GM21515 (cell line): Measurements from ENCODE around the gene SPRED3.
"Not testable (repeated sequence)": the region's sequence is repeated elsewhere in the genome, so short reads cannot be mapped to it uniquely, and the experiment has no call there.

ENCODE experiments used
- ATAC-seq: cut with Tn5 transposase; IDR thresholded peaks from one replicate; pipeline ENCODE4 v1.9.1; 2021; ENCODE audit not compliant: unreplicated experiment

SPRED3 gene, protein sequence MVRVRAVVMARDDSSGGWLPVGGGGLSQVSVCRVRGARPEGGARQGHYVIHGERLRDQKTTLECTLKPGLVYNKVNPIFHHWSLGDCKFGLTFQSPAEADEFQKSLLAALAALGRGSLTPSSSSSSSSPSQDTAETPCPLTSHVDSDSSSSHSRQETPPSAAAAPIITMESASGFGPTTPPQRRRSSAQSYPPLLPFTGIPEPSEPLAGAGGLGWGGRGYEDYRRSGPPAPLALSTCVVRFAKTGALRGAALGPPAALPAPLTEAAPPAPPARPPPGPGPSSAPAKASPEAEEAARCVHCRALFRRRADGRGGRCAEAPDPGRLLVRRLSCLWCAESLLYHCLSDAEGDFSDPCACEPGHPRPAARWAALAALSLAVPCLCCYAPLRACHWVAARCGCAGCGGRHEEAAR

DNA sequence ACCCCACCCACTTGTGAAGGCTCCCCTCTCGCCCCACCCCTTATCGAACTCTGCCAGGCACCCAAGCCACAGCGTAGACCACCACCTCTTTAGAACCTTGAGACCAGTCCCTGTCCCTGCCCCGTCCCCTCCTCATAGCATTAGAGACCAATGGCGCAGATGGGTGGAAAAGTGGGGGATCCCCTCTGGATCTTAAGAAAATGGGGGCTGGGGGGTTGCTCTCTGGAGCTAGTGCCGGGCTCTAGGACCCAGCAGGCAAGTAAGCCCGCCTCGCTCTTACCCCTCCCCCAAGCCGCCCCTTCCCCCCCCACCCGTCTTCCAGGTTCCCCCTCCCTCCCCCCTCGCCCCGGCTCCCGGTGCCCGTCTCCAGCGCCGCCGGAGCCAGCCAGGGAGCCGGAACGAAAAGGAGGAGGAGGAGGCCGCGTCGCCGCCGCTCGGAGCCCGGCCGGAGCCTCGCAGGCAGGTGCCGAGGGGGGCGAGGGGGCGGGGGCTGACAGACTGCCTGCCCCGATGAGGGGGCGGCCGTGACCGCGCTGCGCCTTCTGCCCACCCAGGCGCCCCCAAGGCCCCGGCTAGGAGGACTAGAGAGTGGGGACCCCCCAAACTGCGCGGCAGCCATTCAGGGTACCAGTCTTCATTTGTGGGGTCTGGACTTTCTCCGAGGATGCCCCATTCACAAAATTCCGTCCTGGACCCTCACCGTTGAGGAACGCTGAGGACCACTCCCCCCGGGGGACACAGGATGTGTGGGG lies at the start of gene SPRED3:
SPRED3 (plus strand) TSS at position 349 of the 752 bp plus-strand sequence. CDS start 1,606 bp downstream, outside the sequence.
- no peak for ATAC-seq

DNA sequence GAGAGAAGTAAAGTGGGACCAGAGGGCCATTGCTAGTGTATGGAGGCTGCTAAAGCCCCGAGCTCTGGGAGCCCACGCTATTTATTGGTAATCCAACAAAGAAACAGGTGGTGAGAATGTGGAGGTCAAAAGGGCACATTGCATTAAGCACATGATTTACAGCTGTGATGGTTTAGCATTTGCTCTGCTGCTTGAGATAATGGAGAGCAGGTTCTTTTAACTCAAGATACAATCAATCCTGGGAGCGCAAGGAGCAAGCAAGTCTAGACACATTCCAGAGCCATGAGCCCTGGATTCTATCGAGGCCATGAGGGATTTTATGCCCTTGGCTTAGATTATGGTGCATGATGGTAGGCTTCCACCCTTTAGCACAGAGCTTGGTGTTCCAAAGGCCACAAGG lies 49.5 kb upstream of the SPRED3 start:
- not testable (repeated sequence) for ATAC-seq

DNA sequence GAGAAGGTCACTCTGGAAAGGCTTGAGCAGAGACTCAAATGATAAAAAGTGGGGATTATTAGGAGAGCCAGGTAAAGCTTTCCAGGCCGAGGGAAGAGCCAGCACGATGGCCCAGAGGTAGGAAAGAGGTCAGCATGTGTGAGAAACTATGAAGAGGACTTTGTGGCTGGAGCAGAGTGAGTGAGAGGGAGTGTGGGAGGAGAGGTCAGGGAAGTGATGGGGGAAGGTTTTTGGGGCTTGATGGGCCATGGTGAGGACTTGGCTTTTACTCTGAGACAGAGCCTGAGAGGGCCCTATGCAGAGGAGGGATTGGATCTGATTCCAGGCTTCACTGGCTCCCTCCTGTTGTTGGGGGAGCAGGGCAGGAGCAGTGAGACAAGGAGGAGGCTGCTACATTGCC lies 47.6 kb upstream of the SPRED3 start:
- ATAC-seq, result no peak

DNA sequence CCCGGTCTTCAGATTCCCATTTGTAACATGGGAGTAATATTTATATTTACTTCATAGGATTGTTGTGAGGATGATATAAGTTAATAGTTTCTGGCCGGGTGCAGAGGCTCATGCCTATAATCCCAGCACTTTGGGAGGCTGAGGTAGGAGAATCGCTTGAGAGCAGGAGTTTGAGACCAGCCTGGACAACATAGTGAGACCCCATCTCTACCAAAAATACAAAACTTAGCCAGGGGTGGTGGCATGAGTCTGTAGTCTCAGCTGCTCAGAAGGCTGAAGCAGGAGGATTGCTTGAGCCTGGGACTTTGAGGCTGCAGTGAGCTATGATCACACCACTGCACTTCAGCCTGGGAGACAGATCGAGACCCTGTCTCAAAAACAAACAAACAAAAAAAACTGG lies 41.7 kb upstream of the SPRED3 start:
- ATAC-seq, result no peak

DNA sequence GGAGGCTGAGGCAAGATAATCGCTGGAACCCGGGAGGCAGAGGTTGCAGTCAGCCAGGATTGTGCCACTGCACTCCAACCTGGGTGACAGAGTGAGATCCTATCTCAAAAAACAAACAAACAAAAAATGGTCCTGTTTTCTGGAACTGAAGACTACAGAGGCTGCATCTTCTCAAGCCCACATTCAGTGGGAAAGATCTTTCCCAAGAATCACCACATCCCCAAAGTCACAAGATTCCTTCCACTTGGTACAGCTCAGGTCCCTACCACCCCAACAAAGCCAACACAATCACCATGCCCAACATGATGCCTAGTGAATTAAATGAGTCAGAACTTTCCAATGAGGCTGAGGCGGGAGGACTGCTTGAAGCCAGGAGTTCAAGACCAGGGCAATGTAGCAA lies 37.6 kb upstream of the SPRED3 start:
- ATAC-seq, result no peak

DNA sequence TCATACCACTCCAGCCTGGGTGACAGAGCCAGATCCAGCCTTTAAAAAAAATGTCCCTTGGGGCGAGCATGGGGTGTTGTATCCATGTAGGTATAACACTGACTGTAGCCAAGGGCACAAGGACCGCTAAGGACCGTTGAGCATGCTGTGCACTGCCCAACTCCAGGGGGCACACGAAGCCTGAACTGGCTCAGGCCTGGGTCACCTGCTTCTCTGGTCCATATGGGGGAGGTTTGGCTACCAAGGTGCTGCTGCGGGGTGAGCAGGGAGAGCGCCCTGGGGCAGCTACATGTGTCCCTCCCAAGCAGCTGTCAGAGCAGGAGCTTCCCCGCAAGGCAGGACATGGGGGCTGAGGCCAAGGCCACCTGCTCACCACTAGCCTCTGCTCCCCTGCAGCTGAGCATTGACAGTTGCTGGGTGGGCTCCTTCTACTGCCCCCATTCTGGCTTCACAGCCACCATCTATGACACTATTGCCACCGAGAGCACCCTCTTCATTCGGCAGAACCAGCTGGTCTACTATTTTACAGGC lies 36.6 kb upstream of the SPRED3 start:
- no peak for ATAC-seq

DNA sequence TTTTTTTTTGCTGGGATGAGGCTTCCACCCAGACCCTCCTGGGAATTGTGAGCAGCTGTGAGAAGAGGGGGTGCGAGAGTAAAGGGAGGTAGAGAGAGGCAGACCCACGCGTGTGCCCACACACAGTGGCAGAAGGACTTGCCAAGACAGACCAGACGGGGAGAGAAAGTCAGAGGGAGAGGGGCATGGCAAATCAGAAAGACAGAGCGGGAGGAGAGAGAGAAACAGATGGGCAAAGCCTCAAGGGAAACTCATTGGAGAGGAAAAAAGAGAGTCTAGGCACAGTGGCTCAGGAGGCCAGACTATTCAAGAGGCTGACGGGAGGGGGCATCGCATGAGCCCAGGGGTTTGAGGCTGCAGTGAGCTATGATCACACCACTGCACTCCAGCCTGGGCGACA lies 35.9 kb upstream of the SPRED3 start:
- ATAC-seq, result no peak

DNA sequence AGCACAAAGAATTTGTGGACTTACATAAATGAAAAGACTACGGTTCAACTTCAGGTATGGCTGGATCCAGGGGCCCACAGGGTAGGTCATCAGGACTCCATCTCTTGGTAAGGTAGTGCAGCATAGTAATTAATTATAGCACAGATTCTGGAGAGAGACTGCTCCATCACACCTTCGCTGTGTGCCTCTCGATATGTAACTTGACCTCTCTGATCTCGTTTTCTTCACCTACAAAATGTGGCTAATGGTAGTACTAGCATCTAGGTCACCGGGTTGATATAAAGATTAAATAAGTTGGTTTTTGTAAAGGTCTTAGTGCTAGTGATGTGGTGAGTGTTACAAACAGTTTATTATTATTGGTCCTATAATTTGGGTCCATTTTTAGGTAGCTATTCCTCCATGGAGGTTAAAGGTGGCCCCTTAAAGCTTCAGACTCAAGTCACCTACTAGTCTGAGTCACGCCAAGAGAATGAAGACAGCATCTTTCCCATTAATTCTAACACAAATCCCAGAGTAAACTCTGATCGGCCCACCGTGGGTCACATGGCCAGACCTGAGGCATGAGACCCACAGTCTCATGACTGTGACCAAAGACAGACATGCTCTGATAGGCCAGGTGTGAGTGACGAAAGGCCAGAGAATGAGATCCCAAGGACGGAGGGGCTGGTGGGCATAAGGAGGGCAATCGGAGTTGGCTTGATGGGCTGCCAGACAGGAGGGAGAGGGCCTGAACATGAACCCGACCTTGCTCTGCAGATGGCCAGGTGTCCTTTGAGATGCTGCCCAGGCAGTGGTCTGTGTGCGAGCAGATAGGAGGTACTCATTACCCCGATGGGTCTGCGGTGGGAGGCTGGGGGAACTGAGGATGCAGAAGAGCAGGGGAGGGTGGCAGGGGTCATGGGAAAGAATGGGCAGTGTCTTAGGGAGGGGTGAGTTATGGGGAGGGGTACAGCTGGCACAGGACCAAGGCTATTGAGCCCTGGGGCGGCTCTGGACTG lies 32.5 kb upstream of the SPRED3 start:
- ATAC-seq, result no peak

DNA sequence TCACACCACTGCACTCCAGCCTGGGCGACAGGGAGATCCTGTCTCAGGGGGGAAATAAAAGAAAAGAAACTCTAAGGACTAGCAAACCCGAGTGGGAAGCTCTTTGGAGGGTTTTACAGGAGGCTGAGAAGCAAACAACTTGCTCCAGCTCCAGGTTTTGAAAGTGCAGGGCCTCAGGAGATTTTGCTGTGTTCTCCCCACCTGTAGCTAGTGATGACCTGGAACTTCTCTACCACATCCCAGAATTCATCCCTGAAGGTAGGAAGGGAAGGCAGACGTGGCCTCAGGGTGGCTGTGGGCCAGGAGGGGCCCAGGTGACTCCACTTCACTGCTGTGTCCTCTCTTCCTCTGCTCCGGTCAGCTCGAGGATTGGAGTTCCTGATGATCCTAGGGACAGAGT lies 30.4 kb upstream of the SPRED3 start:
- ATAC-seq, result no peak

DNA sequence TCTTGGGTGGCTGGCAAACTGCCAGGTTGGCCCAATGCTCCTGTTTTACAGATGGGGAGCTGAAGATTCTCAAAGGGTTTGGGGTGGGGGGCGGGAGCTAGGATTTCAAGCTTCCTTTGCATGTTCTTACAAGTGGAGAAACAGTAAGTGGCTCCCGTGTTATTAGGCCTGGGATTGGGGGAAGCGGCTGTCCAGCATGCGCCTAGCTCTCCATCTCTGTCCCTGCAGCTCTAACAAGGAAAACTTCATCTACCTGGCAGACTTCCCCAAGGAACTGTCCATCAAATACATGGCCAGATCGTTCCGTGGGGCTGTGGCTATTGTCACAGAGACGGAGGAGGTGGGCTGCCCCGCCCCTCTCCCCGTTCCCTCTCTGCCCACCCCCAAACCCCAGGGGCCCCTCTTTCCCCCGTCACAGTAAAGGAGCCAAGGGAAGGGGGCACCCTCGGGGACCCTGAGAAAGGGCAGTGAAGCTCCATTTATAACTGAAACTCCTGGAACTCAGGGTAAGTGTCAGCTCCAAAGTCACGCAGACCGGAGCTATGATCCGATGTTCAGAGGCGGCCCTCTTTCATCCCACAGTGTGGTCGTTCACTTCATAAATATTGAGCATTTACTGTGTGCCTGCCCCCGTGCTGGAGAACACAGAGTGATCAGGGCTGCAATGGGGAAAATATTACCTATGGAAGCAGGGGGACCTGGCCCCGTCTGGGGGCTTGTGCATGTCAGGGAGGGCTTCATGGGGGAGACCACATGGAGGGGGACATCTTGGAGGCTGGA lies 29.1 kb upstream of the SPRED3 start:
- ATAC-seq, result no peak

DNA sequence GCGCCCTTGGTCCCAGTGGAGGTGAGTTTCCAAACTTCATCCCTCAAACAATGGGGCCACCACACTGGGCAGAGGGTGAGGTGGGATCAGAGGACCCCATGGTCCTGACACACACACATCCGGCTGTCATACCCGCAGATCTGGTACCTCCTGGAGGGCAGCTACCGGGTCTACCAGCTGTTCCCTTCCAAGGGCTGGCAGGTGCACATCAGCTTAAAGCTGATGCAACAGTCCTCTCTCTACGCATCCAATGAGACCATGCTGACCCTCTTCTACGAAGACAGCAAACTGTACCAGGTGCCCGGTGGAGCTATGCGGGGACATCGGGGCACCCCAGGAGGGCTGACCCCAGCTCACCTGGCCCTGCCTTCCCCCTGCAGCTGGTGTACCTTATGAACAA lies 28.1 kb upstream of the SPRED3 start:
- no peak for ATAC-seq

DNA sequence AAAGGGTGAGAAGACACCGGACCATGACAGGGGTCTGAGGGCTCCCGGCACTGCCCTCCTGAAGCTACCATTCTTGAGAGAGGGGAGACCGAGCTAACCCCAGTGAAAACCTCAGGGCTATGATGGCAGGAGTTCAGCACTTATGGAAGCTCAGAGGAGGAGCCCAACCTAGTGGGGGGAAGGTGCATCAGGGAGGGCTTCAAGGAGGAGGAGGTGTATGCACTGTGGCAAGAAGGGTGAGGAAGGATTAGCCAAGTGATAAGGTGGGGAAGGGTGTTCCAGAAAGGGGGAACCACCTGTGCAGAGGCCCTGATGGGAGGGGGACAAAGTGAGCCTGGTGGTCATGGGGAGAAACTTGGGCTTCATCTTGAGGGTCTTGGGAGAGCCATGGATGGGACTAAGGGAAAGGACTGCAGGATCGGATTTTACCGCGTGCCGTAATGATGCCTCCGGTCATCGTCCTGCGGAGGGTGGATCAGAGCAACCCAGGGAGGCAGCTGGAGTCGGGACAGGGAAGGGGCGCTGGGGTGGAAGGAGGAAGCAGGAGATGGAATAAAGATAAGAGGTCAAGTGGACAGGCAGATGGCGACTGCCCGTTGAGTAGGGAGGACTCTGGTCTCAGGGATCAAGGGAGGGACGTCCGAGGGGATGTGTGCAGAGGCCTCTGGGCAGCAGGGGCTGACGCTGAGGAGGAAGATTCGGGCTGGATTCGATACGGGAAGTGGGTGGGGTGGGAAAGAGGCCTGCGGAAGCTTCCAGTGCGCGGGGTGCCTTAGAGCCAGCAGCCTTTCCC lies 27.5 kb upstream of the SPRED3 start:
- no peak for ATAC-seq

DNA sequence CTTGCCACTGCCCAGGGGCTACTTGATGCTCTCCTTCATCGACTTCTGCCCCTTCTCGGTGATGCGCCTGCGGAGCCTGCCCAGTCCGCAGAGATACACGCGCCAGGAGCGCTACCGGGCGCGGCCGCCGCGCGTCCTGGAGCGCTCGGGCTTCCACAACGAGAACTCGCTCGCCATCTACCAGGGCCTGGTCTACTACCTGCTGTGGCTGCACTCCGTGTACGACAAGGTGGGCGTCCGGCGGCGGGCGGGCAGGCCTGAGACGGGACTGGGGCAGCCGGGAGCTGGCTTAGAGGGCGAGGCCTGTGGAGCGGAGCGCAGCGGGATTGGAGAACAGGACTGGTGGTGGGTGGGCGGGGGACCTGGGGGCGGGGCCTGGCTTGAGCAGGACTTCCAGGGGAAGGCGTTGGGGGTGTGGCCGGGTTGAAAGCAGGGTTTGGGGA lies 26.8 kb upstream of the SPRED3 start:
- ATAC-seq, result no peak

DNA sequence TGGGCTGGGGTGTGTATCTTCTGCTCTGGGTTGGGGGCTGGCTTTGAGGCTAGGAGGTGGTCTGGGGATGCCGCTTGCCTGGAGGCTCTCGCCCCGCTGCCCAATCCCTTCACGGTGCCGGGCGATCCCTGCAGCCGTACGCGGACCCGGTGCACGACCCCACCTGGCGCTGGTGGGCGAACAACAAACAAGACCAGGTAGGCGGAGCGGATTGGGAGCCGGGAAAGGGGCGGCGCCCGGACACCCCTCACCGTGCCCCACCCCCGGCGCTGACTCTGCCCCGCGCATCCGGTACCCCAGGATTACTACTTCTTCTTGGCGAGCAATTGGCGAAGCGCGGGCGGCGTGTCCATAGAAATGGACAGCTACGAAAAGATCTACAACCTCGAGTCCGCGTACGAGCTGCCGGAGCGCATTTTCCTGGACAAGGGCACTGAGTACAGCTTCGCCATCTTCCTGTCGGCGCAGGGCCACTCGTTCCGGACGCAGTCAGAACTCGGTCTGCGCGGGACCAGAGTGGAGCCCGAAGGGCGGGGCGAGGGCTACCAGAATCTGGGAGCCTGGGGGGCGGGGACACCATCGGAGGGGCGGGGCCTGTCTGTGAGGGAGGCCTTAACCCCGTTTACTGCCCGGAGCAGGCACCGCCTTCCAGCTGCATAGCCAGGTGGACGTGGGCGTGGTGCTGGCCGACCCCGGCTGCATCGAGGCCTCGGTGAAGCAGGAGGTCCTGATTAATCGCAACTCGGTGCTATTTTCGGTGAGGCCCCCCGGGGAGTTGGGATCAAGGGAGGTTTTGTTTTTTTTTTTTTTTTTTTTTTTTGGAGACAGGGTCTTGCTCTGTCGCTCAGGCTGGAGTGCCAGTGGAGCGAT lies 26.2 kb upstream of the SPRED3 start:
- ATAC-seq, result no peak

DNA sequence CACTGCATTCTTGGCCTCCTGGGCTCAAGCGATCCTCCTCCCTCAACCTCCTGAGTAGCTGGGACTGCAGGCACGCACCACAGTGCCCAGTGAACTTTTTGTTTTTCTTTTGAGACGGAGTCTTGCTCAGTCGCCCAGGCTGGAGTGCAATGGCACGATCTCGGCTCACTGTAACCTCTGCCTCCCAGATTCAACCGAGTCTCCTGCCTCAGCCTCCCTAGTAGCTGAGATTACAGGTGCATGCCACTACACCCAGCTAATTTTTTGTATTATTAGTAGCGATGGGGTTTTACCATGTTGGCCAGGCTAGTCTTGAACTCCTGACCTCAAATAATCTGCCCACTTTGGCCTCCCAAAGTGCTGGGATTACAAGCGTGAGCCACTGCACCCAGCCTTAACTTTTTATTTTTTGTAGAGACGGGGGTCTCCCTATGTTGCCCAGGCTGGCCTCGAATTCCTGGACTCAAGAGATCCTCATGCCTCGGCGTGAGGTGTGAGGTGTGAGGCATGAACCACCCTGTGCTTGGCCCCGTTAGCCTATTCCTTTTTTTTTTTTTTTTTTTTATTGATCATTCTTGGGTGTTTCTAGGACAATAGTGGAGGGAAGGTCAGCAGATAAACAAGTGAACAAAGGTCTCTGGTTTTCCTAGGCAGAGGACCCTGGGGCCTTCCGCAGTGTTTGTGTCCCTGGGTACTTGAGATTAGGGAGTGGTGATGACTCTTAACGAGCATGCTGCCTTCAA lies 25.4 kb upstream of the SPRED3 start:
- ATAC-seq, result not testable (repeated sequence)

DNA sequence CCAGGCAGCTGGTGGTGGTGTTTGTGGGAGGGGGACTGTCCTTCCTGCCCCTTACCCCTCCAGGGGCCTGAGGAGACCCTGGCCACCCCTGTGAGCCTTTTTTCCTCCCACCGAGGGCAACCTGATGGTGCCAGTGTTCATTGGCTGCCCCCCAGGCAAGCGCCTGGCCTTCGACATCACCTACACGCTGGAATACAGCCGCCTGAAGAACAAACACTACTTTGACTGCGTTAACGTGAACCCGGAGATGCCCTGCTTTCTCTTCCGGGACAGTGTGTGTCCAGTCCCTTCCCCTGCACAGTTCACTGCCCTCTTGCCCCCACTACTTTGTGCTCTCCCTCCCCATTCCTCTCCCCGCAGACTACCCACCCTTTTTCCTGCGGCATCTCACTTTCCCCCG lies 21.5 kb upstream of the SPRED3 start:
- no peak for ATAC-seq

DNA sequence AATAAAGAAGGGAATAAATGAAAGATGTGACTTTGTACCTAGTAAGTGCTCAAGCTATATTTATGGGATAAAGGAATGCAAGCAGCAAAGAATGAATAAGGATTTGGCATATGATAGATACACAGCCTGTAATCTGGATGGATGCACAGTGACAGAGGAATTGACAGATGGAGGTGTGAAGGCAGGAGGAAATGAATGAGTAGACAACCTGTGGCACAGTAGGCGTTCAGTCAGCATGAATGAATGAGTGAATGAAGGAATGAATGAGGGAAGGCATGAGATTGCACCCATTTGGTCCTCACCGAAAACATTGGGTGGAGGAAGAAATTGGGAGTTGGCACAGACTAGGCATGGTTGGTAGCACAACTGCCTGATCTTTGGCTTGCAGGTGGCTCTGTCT lies 18.9 kb upstream of the SPRED3 start:
- no peak for ATAC-seq

DNA sequence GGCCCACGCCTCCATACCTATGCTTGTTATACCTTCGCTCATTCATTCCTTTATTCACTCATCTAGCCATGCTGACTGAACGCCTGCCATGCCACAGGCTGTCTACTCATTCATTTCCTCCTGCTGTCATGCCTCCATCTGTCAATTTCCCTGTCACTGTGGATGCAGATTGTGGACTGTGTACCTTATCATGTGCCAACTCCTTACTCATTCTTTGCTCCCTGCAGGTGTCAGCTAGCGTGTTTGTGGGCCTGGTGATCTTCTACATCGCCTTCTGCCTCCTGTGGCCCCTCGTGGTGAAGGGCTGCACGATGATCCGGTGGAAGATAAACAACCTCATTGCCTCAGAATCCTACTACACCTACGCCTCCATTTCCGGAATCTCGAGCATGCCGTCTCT lies 18.2 kb upstream of the SPRED3 start:
- ATAC-seq, result no peak
